SJCRH30 (cell line): ENCODE results near the gene A4GALT. TPM values are rescaled to one million over a fixed set of nuclear protein-coding genes. Genes with fewer than 3 reads are reported as not detected.

ENCODE experiments used
- DNase-seq, 2 experiments: peaks; one replicate each; pipeline ENCODE4 v3.0.0-alpha.2; 2015 to 2020
- H3K27ac ChIP-seq: fragments of 250-450 bp; sonication (Bioruptor Pico); 2 replicates; pipeline ENCODE4 v1.5.1; 2020; ENCODE audit warnings: mild to moderate bottlenecking, moderate library complexity
- H3K27me3 ChIP-seq: fragments of 250-450 bp; sonication (Bioruptor Pico); 2 replicates; pipeline ENCODE4 v1.5.1; 2020; ENCODE audit warnings: mild to moderate bottlenecking, moderate library complexity
- H3K36me3 ChIP-seq: fragments of 250-450 bp; sonication (Bioruptor Pico); 2 replicates; pipeline ENCODE4 v1.5.1; 2020; ENCODE audit warnings: mild to moderate bottlenecking, moderate library complexity
- H3K4me1 ChIP-seq: fragments of 250-450 bp; sonication (Bioruptor Pico); 2 replicates; pipeline ENCODE4 v1.5.1; 2020; ENCODE audit warnings: mild to moderate bottlenecking, moderate library complexity
- H3K4me3 ChIP-seq: fragments of 250-450 bp; sonication (Bioruptor Pico); 2 replicates; pipeline ENCODE4 v1.5.1; 2020; ENCODE audit warnings: mild to moderate bottlenecking, moderate library complexity
- H3K9me3 ChIP-seq: fragments of 250-450 bp; sonication (Bioruptor Pico); replicated peaks from 2 replicates; pipeline ENCODE4 v1.5.1; 2020; ENCODE audit warnings: mild to moderate bottlenecking, moderate library complexity
- total RNA-seq: library from RNA; depleted of rRNA; stranded (reverse); fragments of >200 nt; shearing (Covaris generic); gene quantifications from 2 replicates; pipeline ENCODE4 v1.2.3, GENCODE V29; 2014

Gene A4GALT
- total RNA-seq, 1 experiment from 2014 or later = 7.1 TPM

DNA sequence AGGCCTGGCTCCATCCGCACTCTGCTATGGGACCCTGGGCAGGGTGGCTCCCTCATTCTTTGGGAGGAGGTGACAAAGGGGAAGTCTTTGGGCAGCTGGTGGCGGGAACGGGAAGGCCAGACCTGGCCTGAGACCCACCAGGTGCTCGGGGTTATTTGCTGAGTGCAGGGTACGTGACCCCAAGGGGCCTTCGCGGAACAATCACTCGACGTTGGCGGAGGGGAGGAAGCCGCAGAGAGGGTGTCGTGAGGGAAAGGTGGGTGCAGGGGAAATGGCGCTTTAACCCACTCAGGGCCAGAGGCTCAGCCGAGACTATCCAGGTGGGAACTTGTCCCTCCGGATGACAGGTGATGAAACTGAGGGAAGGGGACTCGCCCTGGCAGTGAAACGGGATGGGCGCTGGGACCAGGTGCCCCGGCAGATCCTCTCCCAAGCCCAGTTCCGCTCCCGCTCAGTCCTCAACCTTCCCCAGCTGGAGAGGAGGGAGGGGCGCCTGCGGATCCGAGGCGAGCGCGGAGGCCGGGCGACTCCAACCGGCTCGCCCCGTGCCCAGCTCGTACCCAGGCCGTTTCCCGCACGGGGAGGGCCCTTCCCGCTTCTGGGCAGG is 911 bp downstream of the A4GALT start:
- DNase-seq = no peak
- Histone ChIP-seq H3K9me3 (no peaks in the 10 kb centered on the region), H3K36me3 (no peaks in the 10 kb centered on the region), H3K4me3 (peak overlapping the region; percentile 64), H3K4me1 (peaks cover 18% of the 10 kb centered on the region), H3K27ac (no peak overlapping the region), H3K27me3 (peaks cover 15% of the 10 kb centered on the region)

GRCh38 chr22:42719133-42719532 is 1.5 kb downstream of the A4GALT start:
- H3K9me3 ChIP-seq = no peaks in the 10 kb centered on the region
- H3K4me1 ChIP-seq = peaks cover 18% of the 10 kb centered on the region
- no peak overlapping the region for H3K4me3 ChIP-seq
- H3K36me3 ChIP-seq = no peaks in the 10 kb centered on the region
- no peak overlapping the region for H3K27ac ChIP-seq
- H3K27me3 ChIP-seq = peaks cover 15% of the 10 kb centered on the region
- DNase-seq = no peak

- Histone ChIP-seq H3K4me1 (peaks cover 16% of the 10 kb centered on the region), H3K36me3 (no peaks in the 10 kb centered on the region), H3K4me3 (no peak overlapping the region), H3K27ac (no peak overlapping the region), H3K9me3 (no peaks in the 10 kb centered on the region), H3K27me3 (peaks cover 14% of the 10 kb centered on the region)
- no peak for DNase-seq
Measured at GRCh38 chr22:42717197-42717928, 3.3 kb downstream of the A4GALT start.

DNA sequence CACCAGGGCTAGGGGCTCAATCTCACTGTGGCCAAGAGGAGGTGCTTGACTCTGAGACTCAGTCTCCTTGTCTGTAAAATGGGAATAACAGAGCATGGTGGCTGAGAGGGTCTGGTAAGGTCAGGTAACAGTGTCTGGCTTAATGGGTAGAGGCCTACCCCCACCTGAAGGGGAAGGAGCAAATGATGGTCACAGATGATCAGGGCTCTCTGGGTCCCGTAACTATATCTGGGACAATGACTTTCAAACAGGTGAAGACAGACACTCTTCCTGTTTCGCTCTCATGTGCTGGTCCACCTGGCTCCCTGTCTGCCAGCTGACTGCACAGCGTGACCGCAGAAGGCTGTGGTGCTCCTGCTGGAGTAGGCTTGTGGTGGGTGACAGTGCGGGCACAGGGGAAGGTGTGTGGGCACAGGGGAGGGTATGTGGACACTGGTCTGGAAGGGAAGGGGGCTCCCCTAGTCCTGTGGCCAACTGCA is 4.0 kb downstream of the A4GALT start:
- Histone ChIP-seq H3K36me3 (no peaks in the 10 kb centered on the region), H3K27ac (no peak overlapping the region), H3K9me3 (no peaks in the 10 kb centered on the region), H3K4me3 (no peak overlapping the region), H3K27me3 (peaks cover 12% of the 10 kb centered on the region), H3K4me1 (peaks cover 12% of the 10 kb centered on the region)
- no peak for DNase-seq

DNA sequence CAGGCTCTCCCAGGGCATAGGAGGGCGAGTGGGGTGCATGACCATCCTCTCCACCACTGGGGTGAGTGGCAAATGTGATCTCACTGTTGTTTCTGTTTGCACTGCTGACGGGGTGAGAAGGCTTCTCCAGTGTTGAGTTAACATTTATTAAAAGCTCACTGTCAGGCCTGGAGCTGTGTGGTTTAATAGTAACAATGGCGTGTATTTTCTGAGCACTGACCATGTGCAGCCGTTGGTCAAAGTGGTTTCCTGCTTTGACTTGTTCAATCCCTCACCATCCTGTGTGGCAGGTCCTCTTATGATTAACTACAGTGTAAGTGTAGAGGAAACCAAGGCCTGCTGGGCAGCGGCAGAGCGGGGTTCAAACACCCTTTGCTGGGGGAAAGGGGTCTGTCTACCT is 4.4 kb downstream of the A4GALT start:
- Histone ChIP-seq H3K27me3 (peaks cover 10% of the 10 kb centered on the region), H3K4me1 (peaks cover 9% of the 10 kb centered on the region; the same call in 1 of the 2 replicates), H3K4me3 (no peak overlapping the region), H3K36me3 (no peaks in the 10 kb centered on the region), H3K27ac (no peak overlapping the region), H3K9me3 (0 out of 2 replicates have a peak, but pooled peaks cover 1% of the 10 kb centered on the region)
- DNase-seq = no peak

DNA sequence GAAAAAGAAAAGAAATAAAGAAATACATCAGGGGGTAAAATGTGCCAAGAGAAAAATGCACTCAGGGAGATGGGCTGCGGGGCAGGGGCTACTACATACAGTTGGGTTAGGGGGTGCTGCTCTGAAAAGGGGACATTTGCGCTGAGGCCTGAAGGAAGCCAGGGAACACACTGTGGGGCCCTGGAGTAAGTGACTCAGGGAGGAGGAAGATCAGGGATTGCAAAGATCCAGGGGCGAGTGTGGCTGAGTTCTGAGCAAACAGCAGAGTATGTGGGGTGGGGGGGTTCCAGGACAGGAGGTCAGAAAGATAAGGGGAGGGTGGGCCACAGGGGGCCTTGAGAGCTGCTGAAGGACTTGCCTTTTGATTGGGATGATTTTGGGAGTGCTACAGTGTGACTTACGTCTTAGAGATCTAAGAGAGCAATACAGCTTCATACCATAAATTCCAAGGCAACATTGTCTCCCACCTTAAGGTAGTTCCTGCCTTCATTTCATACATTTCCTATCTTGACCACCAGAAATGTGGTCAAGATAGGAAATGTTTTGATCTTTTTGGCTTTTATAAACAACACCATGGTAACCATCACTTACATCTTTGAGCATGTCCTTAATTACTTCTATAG is 5.8 kb downstream of the A4GALT start:
- H3K27me3 ChIP-seq = peaks cover 5% of the 10 kb centered on the region
- peaks cover 8% of the 10 kb centered on the region for H3K9me3 ChIP-seq
- no peaks in the 10 kb centered on the region for H3K36me3 ChIP-seq
- DNase-seq = no peak
- no peak overlapping the region for H3K4me3 ChIP-seq
- peaks cover 6% of the 10 kb centered on the region; the same call in 1 of the 2 replicates for H3K4me1 ChIP-seq
- H3K27ac ChIP-seq = no peak overlapping the region

DNA sequence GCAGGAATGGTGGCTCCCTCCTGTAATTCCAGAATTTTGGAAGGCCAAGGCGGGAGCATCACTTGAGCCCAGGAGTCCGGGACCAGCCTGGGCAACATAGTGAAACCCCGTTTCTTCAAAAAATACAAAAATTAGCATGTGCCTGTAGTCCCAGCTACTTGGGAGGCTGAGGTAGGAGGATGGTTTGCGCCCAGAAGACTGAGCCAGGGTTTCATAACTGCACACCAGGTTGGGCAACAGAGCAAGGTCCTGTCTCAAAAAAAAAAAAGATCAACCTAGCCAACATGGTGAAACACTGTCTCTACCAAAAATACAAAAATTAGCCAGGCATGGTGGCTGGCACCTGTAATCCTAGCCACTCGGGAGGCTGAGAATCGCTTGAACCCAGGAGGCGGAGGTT is 6.4 kb downstream of the A4GALT start:
- Histone ChIP-seq H3K36me3 (no peaks in the 10 kb centered on the region), H3K4me1 (peaks cover 6% of the 10 kb centered on the region; the same call in 1 of the 2 replicates), H3K27ac (no peak overlapping the region), H3K4me3 (no peak overlapping the region), H3K9me3 (peaks cover 12% of the 10 kb centered on the region), H3K27me3 (no peaks in the 10 kb centered on the region; the same call in 1 of the 2 replicates)
- no peak for DNase-seq

DNA sequence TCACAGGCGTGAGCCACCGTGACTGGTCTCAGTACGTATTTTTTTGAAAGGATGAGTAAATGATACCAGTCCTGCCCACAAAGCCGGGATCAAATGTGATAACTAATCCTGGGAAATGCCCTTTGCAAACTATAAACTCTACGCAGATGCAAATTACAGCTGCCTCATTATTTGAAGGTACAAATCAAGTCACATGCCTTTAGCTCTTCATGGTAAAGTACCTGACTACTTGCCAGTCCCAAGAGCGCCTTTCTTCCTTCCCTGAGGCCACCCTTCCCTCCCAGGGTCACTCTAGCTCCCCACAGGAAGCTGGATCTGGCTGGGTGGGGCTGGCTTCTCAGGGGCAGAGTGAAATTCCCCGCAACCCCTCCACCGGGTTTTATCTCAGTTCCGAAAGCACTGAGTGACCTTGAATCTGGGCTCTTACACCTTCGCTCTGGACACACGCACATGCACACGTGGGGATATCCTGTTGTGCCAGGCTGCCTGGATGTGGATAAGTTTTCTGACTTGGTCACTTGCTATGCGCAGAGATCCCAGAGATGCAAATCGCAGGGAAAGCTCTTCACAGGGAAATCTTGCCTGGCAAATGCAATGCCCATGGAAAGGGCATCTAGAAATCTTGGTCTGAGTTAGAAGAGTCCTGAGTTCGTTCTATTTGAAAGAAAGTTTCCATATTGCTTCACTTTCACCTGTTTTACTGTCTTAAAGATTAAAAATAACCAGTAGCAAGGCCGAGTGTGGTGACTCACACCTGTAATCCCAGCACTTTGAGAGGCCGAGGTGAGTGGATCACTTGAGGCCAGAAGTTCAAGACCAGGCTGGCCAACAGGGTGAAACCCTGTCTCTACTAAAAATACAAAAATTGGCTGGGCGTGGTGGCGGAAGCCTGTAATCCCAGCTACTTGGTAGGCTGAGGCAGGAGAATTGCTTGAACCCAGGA is 8.5 kb downstream of the A4GALT start:
- DNase-seq = no peak
- no peak overlapping the region for H3K27ac ChIP-seq

DNA sequence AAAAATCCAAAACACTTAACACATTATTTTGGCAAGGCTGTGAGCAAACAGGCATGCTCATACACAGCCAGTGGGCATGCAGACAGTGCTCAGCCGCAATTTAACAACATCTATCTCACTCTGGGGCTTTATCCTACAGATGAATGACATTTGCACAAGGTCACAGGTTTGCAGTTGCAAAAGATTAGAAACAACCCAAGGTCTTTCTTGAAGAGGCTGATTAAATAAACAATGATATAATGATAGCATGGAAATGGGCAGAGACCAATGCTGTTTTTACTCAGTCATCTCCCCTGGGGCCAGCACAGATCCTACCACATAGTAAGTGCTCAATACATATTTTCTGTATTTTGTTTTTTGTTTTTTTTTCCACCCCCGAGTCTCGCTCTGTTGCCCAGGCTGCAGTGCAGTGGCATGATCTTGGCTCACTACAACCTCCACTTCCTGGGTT is 9.4 kb downstream of the A4GALT start:
- no peaks in the 10 kb centered on the region for H3K4me1 ChIP-seq
- H3K27ac ChIP-seq = no peak overlapping the region
- no peak overlapping the region for H3K4me3 ChIP-seq
- DNase-seq = no peak
- H3K9me3 ChIP-seq = peaks cover 12% of the 10 kb centered on the region
- H3K27me3 ChIP-seq = no peaks in the 10 kb centered on the region
- H3K36me3 ChIP-seq = no peaks in the 10 kb centered on the region

More for the DNA sequence above, 8.5 kb downstream of the A4GALT start:
- no peaks in the 10 kb centered on the region for H3K27me3 ChIP-seq
- peaks cover 4% of the 10 kb centered on the region; the same call in 1 of the 2 replicates for H3K4me1 ChIP-seq
- H3K9me3 ChIP-seq = peaks cover 12% of the 10 kb centered on the region
- H3K36me3 ChIP-seq = no peaks in the 10 kb centered on the region
- no peak overlapping the region for H3K4me3 ChIP-seq

DNA sequence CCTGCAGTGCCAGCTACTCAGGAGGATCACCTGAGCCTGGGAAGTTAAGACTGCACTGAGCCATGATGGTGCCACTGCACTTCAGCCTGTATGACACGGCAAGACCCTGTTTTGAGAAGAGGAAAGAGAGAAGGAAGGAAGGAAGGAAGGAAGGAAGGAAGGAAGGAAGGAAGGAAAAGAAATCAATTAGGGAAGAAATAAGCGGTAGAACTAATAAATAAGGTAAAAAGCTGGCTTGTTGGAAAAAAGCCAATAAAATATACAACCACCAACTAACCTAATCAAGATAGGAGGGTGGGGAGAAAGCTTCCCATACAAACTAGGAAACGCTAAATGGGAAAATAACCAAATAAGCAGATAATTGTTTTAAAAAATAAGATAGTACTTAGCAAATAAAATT is 12.3 kb downstream of the A4GALT start:
- DNase-seq = no peak
- no peaks in the 10 kb centered on the region for H3K27me3 ChIP-seq
- no peaks in the 10 kb centered on the region for H3K4me1 ChIP-seq
- H3K9me3 ChIP-seq = peaks cover 12% of the 10 kb centered on the region
- H3K27ac ChIP-seq = no peak overlapping the region
- no peaks in the 10 kb centered on the region for H3K36me3 ChIP-seq
- H3K4me3 ChIP-seq = no peak overlapping the region

- H3K27ac ChIP-seq = no peak overlapping the region
- no peaks in the 10 kb centered on the region for H3K36me3 ChIP-seq
- H3K4me3 ChIP-seq = no peak overlapping the region
- H3K4me1 ChIP-seq = no peaks in the 10 kb centered on the region
- H3K9me3 ChIP-seq = peaks cover 12% of the 10 kb centered on the region
- no peak for DNase-seq
- H3K27me3 ChIP-seq = no peaks in the 10 kb centered on the region
Measured at GRCh38 chr22:42707496-42707895, 13.2 kb downstream of the A4GALT start.

- H3K9me3 ChIP-seq = peaks cover 4% of the 10 kb centered on the region
- H3K4me1 ChIP-seq = no peaks in the 10 kb centered on the region
- no peak for DNase-seq
- H3K27ac ChIP-seq = no peak overlapping the region
- H3K4me3 ChIP-seq = no peak overlapping the region
- H3K27me3 ChIP-seq = no peaks in the 10 kb centered on the region
- no peaks in the 10 kb centered on the region for H3K36me3 ChIP-seq
Measured at GRCh38 chr22:42704896-42705295, 15.8 kb downstream of the A4GALT start.

GRCh38 chr22:42702675-42703074 is 18.0 kb downstream of the A4GALT start:
- no peaks in the 10 kb centered on the region for H3K36me3 ChIP-seq
- H3K9me3 ChIP-seq = no peaks in the 10 kb centered on the region
- H3K4me1 ChIP-seq = peaks cover 15% of the 10 kb centered on the region
- H3K27me3 ChIP-seq = no peaks in the 10 kb centered on the region
- H3K4me3 ChIP-seq = no peak overlapping the region
- no peak overlapping the region for H3K27ac ChIP-seq
- DNase-seq = no peak

DNA sequence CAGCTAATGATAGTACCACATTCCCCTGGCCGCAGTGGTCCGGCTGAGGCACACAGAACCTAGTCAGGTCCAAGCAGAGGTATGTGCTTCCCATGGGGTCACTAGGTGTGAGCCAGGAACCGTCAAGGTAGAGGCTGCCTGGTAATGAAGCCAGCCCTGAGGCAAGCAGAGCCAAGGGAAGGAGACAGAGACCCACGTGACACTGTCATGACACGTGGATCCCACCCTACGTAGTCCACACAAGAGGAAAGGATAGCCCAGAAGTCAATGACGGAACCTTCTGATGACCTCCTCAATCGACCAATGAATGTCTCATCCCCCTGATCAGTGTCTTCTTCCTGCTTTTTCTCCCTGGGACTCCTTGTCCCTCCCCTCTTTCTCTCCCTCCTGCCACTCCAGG is 19.0 kb downstream of the A4GALT start:
- H3K36me3 ChIP-seq = no peaks in the 10 kb centered on the region
- DNase-seq = no peak
- no peak overlapping the region for H3K27ac ChIP-seq
- H3K9me3 ChIP-seq = no peaks in the 10 kb centered on the region
- no peak overlapping the region for H3K4me3 ChIP-seq
- H3K4me1 ChIP-seq = peaks cover 20% of the 10 kb centered on the region
- no peaks in the 10 kb centered on the region for H3K27me3 ChIP-seq
